Measurements from ENCODE around the gene AS3MT.
"Not testable (repeated sequence)": the region's sequence is repeated elsewhere in the genome, so short reads cannot be mapped to it uniquely, and the experiment has no call there.

Gene AS3MT

DNA sequence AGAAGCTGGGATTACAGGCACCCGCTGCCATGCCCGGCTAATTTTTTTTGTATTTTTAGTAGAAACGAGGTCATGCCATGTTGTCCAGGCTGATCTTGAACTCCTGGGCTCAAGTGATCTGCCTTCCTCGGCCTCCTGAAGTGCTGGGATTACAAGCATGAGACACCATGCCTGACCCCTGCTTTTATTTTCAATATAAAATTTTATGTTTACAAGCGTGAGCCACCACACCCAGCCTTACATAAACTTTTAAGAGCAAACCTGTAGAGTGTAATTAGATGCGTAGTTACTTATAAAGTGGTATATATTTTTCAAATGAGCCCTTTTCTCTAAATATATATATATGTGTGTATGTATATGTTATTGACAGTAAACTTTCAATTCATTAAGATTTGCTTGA is 57.6 kb downstream of the AS3MT start:
- Histone ChIP-seq H3K27me3 (ENCODE audit: insufficient read depth, low read length) (0 out of 2 replicates have a peak, but pooled peaks cover under 1% of the 10 kb centered on the region), H3K4me1 (ENCODE audit: insufficient read depth, low read length) (peaks cover 4% of the 10 kb centered on the region; the same call in 1 of the 2 replicates), H3K4me3 (ENCODE audit: low read length) (no peak overlapping the region), H3K36me3 (ENCODE audit: insufficient read depth, low read length) (peaks cover 4% of the 10 kb centered on the region; the same call in 1 of the 2 replicates), H3K9ac (ENCODE audit: low read depth, low read length) (no peak overlapping the region), H3K9me3 (ENCODE audit: insufficient read depth, low read depth, low read length) (no peaks in the 10 kb centered on the region), H3K27ac (ENCODE audit: low read depth, low read length) (no peak overlapping the region)
- WGBS: 97% methylated on average over 4 of the region's 6 CpGs

DNA sequence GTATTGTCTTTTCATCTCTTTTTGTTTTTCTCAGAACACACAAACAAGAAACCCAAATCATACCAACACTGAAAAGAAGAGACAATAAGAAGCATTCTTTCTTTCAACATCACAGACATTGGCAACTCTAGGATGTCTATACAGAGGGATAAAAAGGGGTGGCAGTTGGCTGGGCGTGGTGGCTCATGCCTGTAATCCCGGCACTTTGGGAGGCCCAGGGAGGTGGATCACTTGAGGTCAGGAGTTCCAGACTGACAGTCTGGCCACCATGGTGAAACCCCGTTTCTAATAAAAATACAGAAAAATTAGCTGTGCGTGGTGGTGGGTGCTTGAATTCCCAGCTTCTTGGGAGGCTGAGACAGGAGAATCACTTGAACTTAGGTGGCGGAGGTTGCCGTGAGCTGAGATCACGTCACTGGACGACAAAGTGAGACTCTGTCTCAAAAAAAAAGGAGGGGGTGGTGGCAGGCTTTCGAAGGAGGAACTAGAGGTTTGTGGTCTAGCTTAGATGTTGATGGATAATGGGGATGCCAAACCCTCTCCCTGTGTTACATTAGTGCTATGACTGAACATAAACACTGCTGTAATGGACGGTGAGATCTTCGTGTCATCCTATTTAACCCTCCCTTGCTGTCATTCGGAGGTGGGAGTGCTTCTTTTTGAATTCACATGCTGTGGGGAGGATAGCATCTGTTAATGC is 58.2 kb downstream of the AS3MT start:
- 95% methylated on average over 12 of the region's 12 CpGs for WGBS
- Histone ChIP-seq H3K4me3 (ENCODE audit: low read length) (no peak overlapping the region), H3K27ac (ENCODE audit: low read depth, low read length) (no peak overlapping the region), H3K36me3 (ENCODE audit: insufficient read depth, low read length) (peaks cover 4% of the 10 kb centered on the region; the same call in 1 of the 2 replicates), H3K4me1 (ENCODE audit: insufficient read depth, low read length) (no peaks in the 10 kb centered on the region), H3K9me3 (ENCODE audit: insufficient read depth, low read depth, low read length) (no peaks in the 10 kb centered on the region), H3K27me3 (ENCODE audit: insufficient read depth, low read length) (no peaks in the 10 kb centered on the region), H3K9ac (ENCODE audit: low read depth, low read length) (no peak overlapping the region)

DNA sequence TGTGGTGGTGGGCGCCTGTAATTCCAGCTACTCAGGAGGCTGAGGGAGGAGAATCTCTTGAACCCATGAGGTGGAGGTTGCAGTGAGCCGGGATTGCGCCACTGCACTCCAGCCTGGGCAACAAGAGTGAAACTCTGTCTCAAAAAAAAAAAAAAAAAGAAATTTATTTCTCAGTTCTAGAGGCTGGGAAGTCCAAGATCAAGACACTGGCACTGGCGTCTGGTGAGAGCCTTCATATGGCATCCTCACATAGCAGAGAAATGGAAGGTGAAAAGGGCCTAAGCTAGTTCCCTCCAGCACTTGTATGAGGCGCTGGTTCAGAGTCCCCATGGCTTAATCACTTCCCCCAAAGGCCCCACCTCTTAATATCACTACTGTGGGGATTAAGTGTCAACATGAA is 59.2 kb downstream of the AS3MT start:
- H3K36me3 ChIP-seq (ENCODE audit: insufficient read depth, low read length); H3K4me1 ChIP-seq (ENCODE audit: insufficient read depth, low read length); H3K27ac ChIP-seq (ENCODE audit: low read depth, low read length); H3K9ac ChIP-seq (ENCODE audit: low read depth, low read length); H3K27me3 ChIP-seq (ENCODE audit: insufficient read depth, low read length); H3K9me3 ChIP-seq (ENCODE audit: insufficient read depth, low read depth, low read length); H3K4me3 ChIP-seq (ENCODE audit: low read length): not testable (repeated sequence)
- WGBS: 97% methylated on average over 5 of the region's 5 CpGs

DNA sequence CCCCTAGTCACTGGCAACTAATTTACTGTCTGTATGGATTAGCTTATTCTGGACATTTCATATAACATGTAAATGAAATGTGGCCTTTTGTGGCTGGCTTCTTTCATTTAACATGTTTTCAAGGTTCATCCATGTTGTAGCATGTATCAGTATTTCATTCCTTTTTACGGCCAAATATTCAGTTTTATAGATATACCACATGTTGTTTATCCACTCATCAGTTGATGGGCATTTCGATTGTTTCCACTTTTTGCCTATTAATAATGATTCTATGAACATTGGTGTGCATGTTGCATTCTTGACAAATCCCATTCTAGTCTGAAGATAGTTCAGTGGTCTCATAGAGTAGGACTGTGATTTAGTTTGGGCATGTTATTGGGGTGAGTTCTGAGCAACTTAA is 61.5 kb downstream of the AS3MT start:
- 100% methylated on average over 1 of the region's 2 CpGs for WGBS
- no peak overlapping the region for H3K9ac ChIP-seq (ENCODE audit: low read depth, low read length)
- H3K27ac ChIP-seq (ENCODE audit: low read depth, low read length): no peak overlapping the region
- no peaks in the 10 kb centered on the region for H3K27me3 ChIP-seq (ENCODE audit: insufficient read depth, low read length)
- H3K4me3 ChIP-seq (ENCODE audit: low read length): no peak overlapping the region
- H3K36me3 ChIP-seq (ENCODE audit: insufficient read depth, low read length): peaks cover 4% of the 10 kb centered on the region; the same call in 1 of the 2 replicates
- H3K9me3 ChIP-seq (ENCODE audit: insufficient read depth, low read depth, low read length): no peaks in the 10 kb centered on the region
- no peaks in the 10 kb centered on the region for H3K4me1 ChIP-seq (ENCODE audit: insufficient read depth, low read length)

DNA sequence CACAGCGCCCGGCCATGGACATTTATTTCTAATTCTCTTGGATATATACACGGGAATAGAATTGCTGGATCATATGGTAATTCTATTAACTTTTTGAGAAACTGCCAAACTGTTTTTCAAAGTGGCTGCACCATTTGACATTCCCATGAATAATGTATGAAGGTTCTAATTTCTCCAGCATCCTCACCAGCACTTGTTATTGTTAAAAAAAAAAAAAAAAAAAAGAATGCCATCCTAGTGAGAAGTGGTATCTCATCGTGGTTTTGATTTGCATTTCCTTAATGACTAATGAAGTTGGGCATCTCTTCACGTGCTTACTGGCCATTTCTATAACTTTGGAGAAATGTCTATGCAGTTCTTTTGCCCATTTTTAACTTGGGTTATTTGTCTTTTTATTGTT is 62.4 kb downstream of the AS3MT start:
- Histone ChIP-seq H3K27me3 (ENCODE audit: insufficient read depth, low read length) (no peaks in the 10 kb centered on the region), H3K9me3 (ENCODE audit: insufficient read depth, low read depth, low read length) (no peaks in the 10 kb centered on the region), H3K9ac (ENCODE audit: low read depth, low read length) (no peak overlapping the region), H3K36me3 (ENCODE audit: insufficient read depth, low read length) (peaks cover 4% of the 10 kb centered on the region; the same call in 1 of the 2 replicates), H3K27ac (ENCODE audit: low read depth, low read length) (no peak overlapping the region), H3K4me1 (ENCODE audit: insufficient read depth, low read length) (no peaks in the 10 kb centered on the region), H3K4me3 (ENCODE audit: low read length) (no peak overlapping the region)
- 95% methylated on average over 5 of the region's 5 CpGs for WGBS

DNA sequence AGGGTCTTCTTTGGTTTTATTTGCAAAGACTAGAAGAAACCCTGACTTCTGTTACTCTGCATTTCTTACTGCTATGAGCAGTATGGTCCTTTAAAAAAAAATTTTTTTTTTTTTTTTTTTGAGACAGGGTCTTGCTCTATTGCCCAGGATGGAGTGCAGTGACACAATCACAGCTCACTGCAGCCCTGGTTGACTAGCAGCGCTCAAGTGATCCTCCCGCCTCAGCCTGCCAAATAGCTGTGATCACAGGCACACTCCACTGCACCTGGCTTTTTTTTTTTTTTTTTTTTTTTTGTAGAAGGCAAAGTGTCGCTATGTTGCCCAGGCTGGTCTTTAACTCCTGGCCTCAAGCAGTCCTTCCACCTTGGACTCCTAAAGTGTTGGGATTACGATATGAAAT is 66.2 kb downstream of the AS3MT start:
- H3K27ac ChIP-seq (ENCODE audit: low read depth, low read length): no peak overlapping the region
- no peaks in the 10 kb centered on the region for H3K9me3 ChIP-seq (ENCODE audit: insufficient read depth, low read depth, low read length)
- WGBS: 92% methylated on average over 4 of the region's 4 CpGs
- H3K27me3 ChIP-seq (ENCODE audit: insufficient read depth, low read length): no peaks in the 10 kb centered on the region
- H3K4me3 ChIP-seq (ENCODE audit: low read length): no peak overlapping the region
- no peaks in the 10 kb centered on the region for H3K4me1 ChIP-seq (ENCODE audit: insufficient read depth, low read length)
- no peak overlapping the region for H3K9ac ChIP-seq (ENCODE audit: low read depth, low read length)
- no peaks in the 10 kb centered on the region for H3K36me3 ChIP-seq (ENCODE audit: insufficient read depth, low read length)

DNA sequence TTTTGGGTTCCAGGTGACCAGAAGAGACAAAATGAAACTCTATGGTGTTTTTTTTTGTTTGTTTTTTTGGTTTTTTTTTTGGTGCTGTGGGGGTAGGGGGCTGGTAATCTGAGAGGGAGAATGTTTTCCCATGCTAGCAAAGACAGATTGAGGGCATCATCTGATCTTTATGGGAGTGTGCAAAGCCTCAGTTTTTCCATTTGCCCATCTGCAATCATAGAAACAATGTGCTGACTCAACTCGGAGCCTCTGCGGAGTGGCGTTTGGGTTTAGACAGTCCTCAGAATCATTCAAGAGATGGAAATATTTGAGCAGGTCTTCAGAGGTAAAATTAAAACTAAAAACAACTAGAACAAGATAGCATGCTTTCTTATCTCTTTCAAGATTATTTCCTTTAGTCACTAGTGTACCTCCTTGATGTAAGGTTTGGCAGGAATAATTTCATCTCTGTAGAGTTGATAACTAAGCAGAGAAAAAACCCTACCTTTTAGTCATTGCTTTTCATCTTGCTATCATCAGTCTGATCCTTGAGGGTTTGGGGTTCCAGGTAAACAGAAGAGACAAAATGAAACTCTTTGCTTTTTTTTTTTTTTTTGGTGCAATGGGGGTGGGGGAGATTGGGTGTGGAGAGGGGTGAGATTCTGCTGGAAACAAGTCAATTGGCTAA is 66.8 kb downstream of the AS3MT start:
- 100% methylated on average over 3 of the region's 3 CpGs for WGBS
- Histone ChIP-seq H3K4me1 (ENCODE audit: insufficient read depth, low read length) (no peaks in the 10 kb centered on the region), H3K9ac (ENCODE audit: low read depth, low read length) (no peak overlapping the region)

DNA sequence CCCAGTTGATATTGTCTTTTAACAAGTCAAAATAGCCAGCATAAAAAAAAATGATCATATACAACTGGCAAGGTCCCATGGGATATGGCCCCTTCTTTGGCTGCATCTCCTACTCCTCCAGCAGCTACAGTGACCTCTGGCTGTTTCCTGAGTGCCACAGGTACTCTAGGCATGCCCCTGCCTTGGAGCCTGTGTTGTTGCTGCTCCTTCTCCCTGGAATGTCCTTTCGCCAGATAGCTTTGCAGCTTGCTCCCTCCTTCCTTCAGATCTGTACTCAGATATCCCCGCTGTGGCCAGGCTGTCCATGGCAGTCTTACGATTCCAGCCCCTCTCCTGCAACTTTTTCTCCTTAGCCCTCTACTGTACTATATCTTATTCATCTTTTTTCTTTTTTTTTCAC is 72.1 kb downstream of the AS3MT start:
- Histone ChIP-seq H3K4me3 (ENCODE audit: low read length) (no peak overlapping the region), H3K27me3 (ENCODE audit: insufficient read depth, low read length) (no peaks in the 10 kb centered on the region), H3K9me3 (ENCODE audit: insufficient read depth, low read depth, low read length) (no peaks in the 10 kb centered on the region), H3K27ac (ENCODE audit: low read depth, low read length) (no peak overlapping the region), H3K36me3 (ENCODE audit: insufficient read depth, low read length) (no peaks in the 10 kb centered on the region), H3K4me1 (ENCODE audit: insufficient read depth, low read length) (peaks cover 12% of the 10 kb centered on the region; the same call in 1 of the 2 replicates), H3K9ac (ENCODE audit: low read depth, low read length) (no peak overlapping the region)
- WGBS: 91% methylated on average over 3 of the region's 3 CpGs

More for the DNA sequence above, 66.8 kb downstream of the AS3MT start:
- Histone ChIP-seq H3K4me3 (ENCODE audit: low read length) (no peak overlapping the region), H3K27ac (ENCODE audit: low read depth, low read length) (no peak overlapping the region), H3K36me3 (ENCODE audit: insufficient read depth, low read length) (no peaks in the 10 kb centered on the region), H3K9me3 (ENCODE audit: insufficient read depth, low read depth, low read length) (no peaks in the 10 kb centered on the region), H3K27me3 (ENCODE audit: insufficient read depth, low read length) (no peaks in the 10 kb centered on the region)

DNA sequence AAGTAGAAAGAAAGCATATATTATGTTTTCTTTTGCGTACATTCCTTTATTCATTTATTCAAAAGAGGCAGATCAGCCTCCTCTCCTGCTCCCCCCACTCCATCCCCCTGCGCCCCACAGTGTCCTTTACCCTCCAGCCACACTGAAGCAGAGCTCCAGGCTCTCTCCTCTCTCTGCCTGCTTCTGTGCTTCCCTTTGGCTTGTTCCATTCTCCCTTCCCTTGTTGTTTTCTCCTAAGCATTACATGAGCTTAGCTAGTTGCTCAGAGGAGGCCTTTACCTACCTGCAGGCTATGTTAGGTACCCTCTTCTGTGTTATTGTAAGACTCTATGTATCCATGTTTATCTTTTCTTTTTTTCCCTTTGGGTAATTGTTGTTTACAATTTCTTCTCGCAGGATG is 76.2 kb downstream of the AS3MT start:
- Histone ChIP-seq H3K9ac (ENCODE audit: low read depth, low read length) (no peak overlapping the region), H3K27ac (ENCODE audit: low read depth, low read length) (no peak overlapping the region), H3K36me3 (ENCODE audit: insufficient read depth, low read length) (no peaks in the 10 kb centered on the region), H3K4me3 (ENCODE audit: low read length) (no peak overlapping the region), H3K9me3 (ENCODE audit: insufficient read depth, low read depth, low read length) (no peaks in the 10 kb centered on the region), H3K4me1 (ENCODE audit: insufficient read depth, low read length) (peaks cover 12% of the 10 kb centered on the region; the same call in 1 of the 2 replicates), H3K27me3 (ENCODE audit: insufficient read depth, low read length) (no peaks in the 10 kb centered on the region)
- 87% methylated on average over 3 of the region's 3 CpGs for WGBS

DNA sequence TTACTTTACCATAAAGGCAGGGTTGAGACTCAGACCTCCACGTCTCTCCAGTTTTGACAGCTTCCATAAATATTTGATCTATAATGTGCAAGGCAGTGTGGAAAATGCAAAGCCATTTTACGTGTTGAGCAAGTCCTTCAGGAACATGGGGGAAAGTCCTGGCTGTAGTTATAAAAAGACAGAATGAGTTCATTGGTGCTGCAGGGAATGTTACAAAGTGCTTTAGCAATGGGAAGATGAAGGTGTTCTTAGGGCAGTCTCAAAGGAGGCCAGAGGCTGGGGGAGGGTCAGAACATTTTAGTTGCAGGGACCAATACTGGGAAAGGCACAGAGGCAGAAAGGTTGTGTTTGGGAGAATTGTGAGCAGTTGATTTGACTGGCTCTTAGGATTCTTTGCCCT is 76.7 kb downstream of the AS3MT start:
- no peak overlapping the region for H3K9ac ChIP-seq (ENCODE audit: low read depth, low read length)
- no peaks in the 10 kb centered on the region for H3K9me3 ChIP-seq (ENCODE audit: insufficient read depth, low read depth, low read length)
- H3K27me3 ChIP-seq (ENCODE audit: insufficient read depth, low read length): no peaks in the 10 kb centered on the region
- no peak overlapping the region for H3K27ac ChIP-seq (ENCODE audit: low read depth, low read length)
- H3K4me1 ChIP-seq (ENCODE audit: insufficient read depth, low read length): peaks cover 12% of the 10 kb centered on the region; the same call in 1 of the 2 replicates
- WGBS: 86% methylated on average over 2 of the region's 2 CpGs
- no peaks in the 10 kb centered on the region for H3K36me3 ChIP-seq (ENCODE audit: insufficient read depth, low read length)
- no peak overlapping the region for H3K4me3 ChIP-seq (ENCODE audit: low read length)

DNA sequence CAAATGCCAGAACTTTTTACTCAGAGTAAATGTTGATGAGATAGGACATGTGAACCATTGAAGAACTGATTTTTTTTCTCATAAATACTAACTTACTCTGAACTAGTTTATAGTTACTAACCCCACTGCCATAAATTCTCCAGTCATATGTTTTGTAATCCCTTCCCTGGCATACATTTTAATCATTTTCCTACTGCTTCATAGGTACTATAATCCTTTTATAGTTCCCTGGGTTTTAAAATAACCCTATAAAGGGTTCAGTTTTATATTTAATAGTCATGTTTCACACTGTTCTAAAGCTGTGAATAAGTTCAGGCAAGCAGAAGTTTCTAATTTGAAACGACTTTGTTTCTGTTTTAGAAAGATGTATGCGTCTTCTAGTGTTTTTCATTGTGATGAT is 77.7 kb downstream of the AS3MT start:
- no peaks in the 10 kb centered on the region for H3K27me3 ChIP-seq (ENCODE audit: insufficient read depth, low read length)
- H3K4me3 ChIP-seq (ENCODE audit: low read length): no peak overlapping the region
- H3K9ac ChIP-seq (ENCODE audit: low read depth, low read length): no peak overlapping the region
- 96% methylated on average over 2 of the region's 2 CpGs for WGBS
- H3K4me1 ChIP-seq (ENCODE audit: insufficient read depth, low read length): peaks cover 12% of the 10 kb centered on the region; the same call in 1 of the 2 replicates
- H3K27ac ChIP-seq (ENCODE audit: low read depth, low read length): no peak overlapping the region
- H3K36me3 ChIP-seq (ENCODE audit: insufficient read depth, low read length): no peaks in the 10 kb centered on the region
- no peaks in the 10 kb centered on the region for H3K9me3 ChIP-seq (ENCODE audit: insufficient read depth, low read depth, low read length)

Data from HUES64 (cell line).